ENCODE results near the gene PPP1R3D. TPM values are rescaled to one million over a fixed set of nuclear protein-coding genes. Genes with fewer than 3 reads are reported as not detected.

Gene PPP1R3D
- total RNA-seq, 1 donor from 2014 or later, result 11.2 TPM

DNA sequence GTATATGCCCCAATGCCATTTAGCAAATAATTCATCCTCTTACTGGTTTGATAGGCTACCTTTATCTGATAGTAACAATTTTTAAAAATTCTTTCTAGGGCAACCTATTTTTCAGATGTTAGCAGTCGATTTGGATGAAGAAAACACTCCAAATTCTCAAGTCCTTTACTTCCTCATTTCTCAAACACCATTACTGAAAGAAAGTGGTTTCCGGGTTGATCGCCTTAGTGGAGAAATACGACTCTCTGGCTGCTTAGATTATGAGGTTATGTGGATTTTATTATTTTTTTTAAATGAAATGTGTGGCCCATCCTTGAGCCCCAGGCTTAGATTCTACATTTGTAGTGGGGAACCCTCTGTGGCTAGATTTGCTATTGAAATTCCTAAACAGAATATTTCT, 44.4 kb upstream of the PPP1R3D start:
- peak overlapping the region; percentile 38 for H3K27ac ChIP-seq
- H3K4me3 ChIP-seq, result no peak overlapping the region

DNA sequence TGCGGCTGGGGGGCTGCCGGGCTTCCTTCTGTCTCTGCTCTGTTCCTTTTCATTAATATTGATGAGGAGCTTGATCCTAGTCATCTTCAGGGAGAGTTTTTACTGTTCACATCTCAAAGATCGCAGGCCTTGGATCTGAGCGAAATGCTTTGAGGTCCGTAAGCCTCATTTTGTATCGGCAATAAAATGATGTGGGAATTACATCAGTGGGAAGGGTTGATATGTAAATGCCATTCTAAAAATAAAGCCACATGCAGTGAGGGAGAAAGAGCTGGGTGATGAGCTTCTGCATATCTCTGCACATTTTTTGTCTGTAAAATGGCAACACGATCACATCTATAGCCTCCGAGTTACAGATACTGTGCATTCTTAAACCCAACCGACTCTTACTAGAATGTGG, 43.0 kb upstream of the PPP1R3D start:
- no peaks in the 10 kb centered on the region for H3K27me3 ChIP-seq
- H3K36me3 ChIP-seq, result no peaks in the 10 kb centered on the region
- ATAC-seq (no peak), DNase-seq (no peak)
- intact Hi-C loops (cut with DNase I), result no loop called here
- no peak overlapping the region for H3K27ac ChIP-seq
- TF ChIP-seq, protein P1, sequence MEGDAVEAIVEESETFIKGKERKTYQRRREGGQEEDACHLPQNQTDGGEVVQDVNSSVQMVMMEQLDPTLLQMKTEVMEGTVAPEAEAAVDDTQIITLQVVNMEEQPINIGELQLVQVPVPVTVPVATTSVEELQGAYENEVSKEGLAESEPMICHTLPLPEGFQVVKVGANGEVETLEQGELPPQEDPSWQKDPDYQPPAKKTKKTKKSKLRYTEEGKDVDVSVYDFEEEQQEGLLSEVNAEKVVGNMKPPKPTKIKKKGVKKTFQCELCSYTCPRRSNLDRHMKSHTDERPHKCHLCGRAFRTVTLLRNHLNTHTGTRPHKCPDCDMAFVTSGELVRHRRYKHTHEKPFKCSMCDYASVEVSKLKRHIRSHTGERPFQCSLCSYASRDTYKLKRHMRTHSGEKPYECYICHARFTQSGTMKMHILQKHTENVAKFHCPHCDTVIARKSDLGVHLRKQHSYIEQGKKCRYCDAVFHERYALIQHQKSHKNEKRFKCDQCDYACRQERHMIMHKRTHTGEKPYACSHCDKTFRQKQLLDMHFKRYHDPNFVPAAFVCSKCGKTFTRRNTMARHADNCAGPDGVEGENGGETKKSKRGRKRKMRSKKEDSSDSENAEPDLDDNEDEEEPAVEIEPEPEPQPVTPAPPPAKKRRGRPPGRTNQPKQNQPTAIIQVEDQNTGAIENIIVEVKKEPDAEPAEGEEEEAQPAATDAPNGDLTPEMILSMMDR (IDR thresholded peaks at IDR 0.05), result no peak
- H3K4me3 ChIP-seq, result no peak overlapping the region
- H3K9me3 ChIP-seq, result no peaks in the 10 kb centered on the region
- no peaks in the 10 kb centered on the region for H3K4me1 ChIP-seq

More for the DNA sequence above, 44.4 kb upstream of the PPP1R3D start:
- Histone ChIP-seq H3K27me3 (no peaks in the 10 kb centered on the region), H3K36me3 (no peaks in the 10 kb centered on the region), H3K9me3 (no peaks in the 10 kb centered on the region), H3K4me1 (no peaks in the 10 kb centered on the region)
- DNase-seq (no peak), ATAC-seq (peak; percentile 34)
- intact Hi-C loops (cut with DNase I), result no loop called here
- TF ChIP-seq, protein P1 (IDR thresholded peaks at IDR 0.05), result no peak

DNA sequence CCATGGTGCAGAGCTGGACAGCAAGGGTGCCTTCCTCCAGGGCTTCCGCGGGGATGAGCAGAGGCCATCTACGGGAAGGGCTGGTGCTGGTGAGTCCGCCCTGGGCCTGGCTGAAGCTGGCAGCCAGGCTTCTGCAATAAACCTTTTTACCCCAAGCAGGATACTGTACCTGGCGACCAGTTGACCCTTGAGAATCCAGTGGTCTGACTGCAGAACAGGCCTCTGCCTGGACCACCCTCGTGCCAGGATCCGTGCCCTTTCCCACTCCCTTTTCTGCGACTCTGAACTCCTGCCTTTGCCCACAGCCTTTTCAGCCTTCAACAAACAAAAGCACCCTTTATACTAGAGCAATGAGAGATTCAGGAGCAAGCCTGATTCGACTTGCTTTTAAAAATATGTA, 37.0 kb upstream of the PPP1R3D start:
- TF ChIP-seq, protein P1 (IDR thresholded peaks at IDR 0.05), result no peak
- Histone ChIP-seq H3K4me3 (no peak overlapping the region), H3K9me3 (no peaks in the 10 kb centered on the region), H3K27ac (no peak overlapping the region), H3K4me1 (peaks cover 4% of the 10 kb centered on the region), H3K27me3 (no peaks in the 10 kb centered on the region), H3K36me3 (no peaks in the 10 kb centered on the region)
- ATAC-seq (no peak), DNase-seq (no peak)
- intact Hi-C loops (cut with DNase I), result no loop called here

DNA sequence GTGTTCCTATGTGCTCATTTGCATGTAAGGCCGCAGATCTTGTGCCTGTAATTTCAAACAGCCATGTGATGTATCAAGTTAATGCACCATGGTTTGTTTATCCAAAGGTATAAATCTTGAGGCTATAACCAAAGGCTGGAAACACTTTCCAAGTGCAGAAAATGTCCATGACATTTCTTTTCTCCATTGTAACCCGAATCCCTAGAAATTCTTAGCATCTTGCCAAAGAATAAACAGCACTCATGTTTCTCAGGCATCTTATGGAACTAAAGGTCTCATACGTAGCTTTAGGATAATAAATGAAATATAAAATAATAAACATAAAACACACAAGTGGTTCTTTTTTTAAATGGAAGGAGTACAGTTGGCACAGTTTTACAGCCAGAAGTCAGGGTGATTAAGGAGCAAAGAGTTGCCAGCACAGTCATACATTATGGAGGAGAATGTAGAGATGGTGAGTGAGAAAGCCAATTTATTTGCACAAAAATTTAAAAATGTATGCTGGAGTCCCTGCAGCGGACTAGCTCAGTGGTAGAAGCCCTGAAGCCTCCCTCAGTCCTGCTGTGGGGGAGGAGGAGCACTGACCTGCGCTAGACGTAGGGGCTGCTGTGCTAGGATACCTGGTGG, 36.2 kb upstream of the PPP1R3D start:
- no peak overlapping the region for H3K27ac ChIP-seq
- DNase-seq, result no peak
- intact Hi-C loops (cut with DNase I), result no loop called here

DNA sequence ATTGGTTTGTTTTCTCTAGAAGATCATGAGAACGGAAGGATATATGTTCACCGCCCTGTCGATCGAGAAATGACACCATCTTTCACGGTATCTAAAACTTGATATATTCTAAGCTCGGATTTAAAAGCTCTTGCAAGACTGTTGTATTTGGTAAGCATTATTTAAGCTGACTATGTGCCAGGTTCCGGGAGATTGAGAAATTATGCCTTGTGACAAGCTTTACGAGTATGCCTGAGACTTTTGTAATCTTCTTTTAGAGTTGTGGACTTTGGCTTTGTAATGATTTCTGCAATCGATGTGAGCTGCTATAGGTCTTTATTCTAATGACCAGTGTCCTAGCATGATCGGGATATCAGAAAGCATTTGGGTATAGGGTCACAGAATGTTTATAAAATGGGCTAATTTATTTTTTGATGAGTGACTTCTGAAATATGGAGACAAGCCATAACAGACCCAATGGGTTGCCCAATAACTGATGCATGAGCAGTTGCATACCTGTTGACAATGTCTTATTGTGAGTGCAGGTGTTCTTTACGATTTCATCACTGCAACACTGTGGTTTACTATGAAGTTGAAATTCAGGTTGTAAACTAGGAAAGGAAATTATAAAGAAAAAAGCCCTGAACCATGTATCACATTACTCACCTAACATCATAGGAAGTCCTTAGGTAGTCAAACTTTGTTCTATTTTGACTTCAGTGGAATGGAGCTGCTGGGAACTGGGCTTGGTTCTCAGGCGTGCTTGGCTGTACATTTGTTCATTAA, 32.1 kb upstream of the PPP1R3D start:
- H3K27me3 ChIP-seq, result no peaks in the 10 kb centered on the region
- H3K4me3 ChIP-seq, result no peak overlapping the region
- H3K9me3 ChIP-seq, result no peaks in the 10 kb centered on the region
- DNase-seq (no peak), ATAC-seq (peak; percentile 78)
- intact Hi-C loops (cut with DNase I), result no loop called here
- H3K36me3 ChIP-seq, result no peaks in the 10 kb centered on the region
- peaks cover 4% of the 10 kb centered on the region for H3K4me1 ChIP-seq
- H3K27ac ChIP-seq, result peak overlapping the region; percentile 19
- TF ChIP-seq, protein P1 (IDR thresholded peaks at IDR 0.05), result no peak

More for the DNA sequence above, 36.2 kb upstream of the PPP1R3D start:
- H3K36me3 ChIP-seq, result no peaks in the 10 kb centered on the region
- peaks cover 4% of the 10 kb centered on the region for H3K4me1 ChIP-seq
- H3K9me3 ChIP-seq, result no peaks in the 10 kb centered on the region
- no peaks in the 10 kb centered on the region for H3K27me3 ChIP-seq
- no peak for ATAC-seq
- TF ChIP-seq, protein P1 (IDR thresholded peaks at IDR 0.05), result no peak
- H3K4me3 ChIP-seq, result no peak overlapping the region

Measured in upper lobe of right lung (tissue), 1 donor.